AG08396 (cell line): ENCODE measurements around the gene HLA-E.
"Not testable (repeated sequence)": the region's sequence is repeated elsewhere in the genome, so short reads cannot be mapped to it uniquely, and the experiment has no call there.

Experiments used
- DNase-seq: peaks from one replicate; pipeline ENCODE4 v3.0.0; 2012; ENCODE audit warnings: low spot score, mixed read lengths

The HLA-E gene

GRCh38 chr6:30481211-30481964 is 7.9 kb upstream of the HLA-E start:
- DNase-seq: no peak

DNA sequence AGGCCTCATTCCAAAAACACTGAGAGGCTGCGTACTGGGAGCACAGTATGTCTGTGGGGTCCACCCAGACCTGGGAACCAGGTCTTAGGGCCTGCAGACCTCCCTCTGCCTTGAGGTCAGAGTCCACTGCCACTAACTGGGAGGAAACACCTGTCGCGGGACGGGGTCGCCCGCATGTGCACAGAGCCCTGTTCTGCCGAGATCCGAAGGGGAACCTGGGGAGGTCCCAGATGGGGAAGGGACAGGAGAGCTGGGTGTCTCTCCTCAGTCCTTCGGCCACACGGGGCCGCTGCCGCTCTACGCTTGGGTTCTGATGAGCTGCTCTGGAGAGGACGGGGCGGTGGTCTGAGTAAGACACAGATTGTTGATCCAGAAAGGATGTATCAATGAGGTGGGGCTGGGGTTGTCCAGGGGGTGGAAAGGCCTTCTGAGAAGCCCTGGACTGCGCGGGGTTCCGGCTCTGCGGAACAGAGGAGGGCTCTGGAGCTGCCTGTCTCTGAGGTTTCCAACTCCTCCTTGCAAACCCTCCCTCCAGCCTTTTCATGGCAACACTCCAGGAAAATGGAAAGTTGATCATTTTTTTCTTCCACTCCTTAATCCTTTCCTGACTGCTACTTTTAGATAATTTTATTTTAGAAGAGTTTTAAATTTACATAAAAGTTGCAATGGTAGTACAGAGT is 7.2 kb upstream of the HLA-E start:
- DNase-seq: peak; percentile 79

- DNase-seq: peak; percentile 65
These were observed 5.5 kb upstream of the HLA-E start for GRCh38 chr6:30483677-30484279.

DNA sequence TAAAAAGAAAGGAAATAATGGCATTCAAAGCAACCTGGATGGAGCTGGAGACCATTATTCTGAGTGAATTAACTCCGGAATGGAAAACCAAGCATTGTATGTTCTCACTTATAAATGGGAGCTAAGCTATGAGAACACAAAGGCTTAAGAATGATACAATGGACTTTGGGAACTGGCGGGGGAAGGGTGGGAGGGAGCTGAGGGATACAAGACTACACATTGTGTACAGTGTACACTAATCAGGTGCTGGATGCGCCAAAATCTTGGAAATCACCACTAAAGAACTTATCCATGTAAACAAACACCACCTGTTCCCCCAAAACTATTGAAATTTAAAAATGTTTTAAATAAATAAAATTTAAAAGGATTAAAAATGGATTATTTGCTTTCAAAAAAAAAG is 4.1 kb upstream of the HLA-E start:
- DNase-seq: no peak

GRCh38 chr6:30487926-30488325 is 1.4 kb upstream of the HLA-E start:
- DNase-seq: no peak

DNA sequence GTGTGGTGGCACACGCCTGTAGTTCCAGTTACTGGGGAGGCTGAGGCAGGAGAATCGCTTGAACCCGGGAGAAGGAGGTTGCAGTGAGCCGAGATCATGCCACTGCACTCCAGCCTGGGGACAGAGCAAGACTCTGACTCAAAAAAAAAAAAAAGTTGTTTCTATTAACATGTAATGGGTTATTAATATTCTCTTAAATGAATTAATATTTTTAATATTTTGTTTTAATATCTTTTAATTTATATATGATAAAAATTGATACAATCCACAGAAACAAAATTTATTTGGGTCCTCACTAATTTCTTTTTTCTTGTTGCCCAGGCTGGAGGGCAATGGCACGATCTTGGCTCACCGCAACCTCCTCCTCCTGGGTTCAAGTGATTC is 620 bp upstream of the HLA-E start:
- DNase-seq: not testable (repeated sequence)

- peak; percentile 87 for DNase-seq
These were observed 942 bp downstream of the HLA-E start for GRCh38 chr6:30490026-30490876.

GRCh38 chr6:30491291-30491953 is 2.1 kb downstream of the HLA-E start:
- DNase-seq: not testable (repeated sequence)

- DNase-seq: no peak
These were observed 3.0 kb downstream of the HLA-E start for GRCh38 chr6:30491991-30492952.

GRCh38 chr6:30493643-30494250 is 4.4 kb downstream of the HLA-E start:
- no peak for DNase-seq

DNA sequence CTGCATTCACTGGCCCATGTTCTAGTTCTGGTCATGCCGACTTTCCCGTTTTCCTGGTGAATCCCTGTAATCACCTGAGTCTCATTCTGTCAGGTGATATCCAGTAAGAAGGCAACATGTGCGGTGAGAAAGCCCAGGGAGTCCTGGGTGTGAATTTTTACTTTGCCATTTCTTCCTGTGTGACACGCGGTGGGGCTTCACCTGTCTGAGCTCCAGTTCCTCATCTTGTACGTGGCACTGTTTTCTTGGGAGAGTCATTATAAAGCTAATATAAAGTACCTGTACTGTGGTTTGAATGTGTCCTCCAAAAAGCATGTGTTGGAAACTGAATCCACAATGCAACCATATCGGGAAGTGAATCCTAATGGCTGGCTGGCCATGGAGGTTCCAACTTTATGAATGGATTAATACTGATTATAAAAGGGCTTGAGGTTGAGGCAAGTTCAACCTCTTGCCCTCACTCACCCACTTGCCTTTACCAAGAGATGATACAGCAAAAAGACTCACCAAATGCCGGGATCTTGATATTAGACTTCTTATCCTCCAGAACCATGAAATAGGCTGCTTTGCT is 5.1 kb downstream of the HLA-E start:
- no peak for DNase-seq

- DNase-seq: not testable (repeated sequence)
These were observed 5.8 kb downstream of the HLA-E start for GRCh38 chr6:30495060-30495459.

DNA sequence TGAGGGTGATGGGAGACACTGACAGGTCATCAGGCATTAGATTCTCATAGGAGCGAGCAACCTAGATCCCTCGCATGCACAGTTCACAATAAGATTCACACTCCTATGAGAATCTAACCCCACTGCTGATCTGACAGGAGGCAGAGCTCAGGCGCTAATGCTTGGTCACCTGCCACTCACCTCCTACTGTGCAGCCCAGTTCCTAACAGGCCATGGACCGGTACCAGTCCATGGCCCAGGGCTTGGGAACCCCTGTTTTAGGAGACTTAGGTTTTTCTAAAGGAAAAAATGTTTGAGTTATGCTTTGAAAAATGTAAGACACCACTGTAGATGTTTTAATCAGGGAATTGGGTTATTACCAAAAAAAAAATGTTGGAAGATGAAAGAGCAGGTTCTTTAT is 6.7 kb downstream of the HLA-E start:
- no peak for DNase-seq

DNA sequence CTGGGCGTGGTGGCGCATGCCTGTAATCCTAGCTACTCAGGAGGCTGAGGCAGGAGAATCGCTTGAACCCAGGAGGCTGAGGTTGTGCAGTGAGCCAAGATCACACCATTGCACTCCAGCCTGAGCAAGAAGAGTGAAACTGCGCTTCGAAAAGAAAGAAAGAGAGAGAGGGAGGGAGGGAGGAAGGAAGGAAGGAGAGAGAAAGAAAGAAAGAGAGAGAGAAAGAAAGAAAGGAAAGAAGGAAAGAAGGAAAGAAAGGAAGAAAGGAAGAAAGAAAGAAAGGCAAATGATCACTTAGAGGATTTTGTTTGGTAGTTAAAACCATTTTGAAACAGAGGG is 7.9 kb downstream of the HLA-E start:
- DNase-seq: not testable (repeated sequence)

DNA sequence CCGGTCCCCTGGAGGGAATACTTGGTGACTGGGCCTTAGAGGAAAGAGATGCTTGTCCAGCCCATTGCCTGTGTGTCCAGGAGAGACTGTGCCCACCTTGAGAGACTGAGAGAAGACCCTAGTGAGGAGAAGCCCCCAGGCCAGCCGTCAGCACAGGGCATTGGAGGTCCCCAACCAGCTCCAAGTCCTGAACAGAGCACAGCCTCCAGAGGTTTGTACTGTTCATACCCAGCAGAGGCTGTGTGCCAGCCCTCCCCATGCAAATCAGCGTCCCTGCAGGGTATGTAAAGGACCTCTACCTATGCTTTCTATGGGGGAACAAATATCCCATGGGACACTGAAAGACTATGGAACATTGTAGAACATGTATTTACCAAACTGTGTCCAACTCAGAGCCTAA is 8.4 kb downstream of the HLA-E start:
- no peak for DNase-seq

- DNase-seq: not testable (repeated sequence)
These were observed 9.4 kb downstream of the HLA-E start for GRCh38 chr6:30498705-30499104.

DNA sequence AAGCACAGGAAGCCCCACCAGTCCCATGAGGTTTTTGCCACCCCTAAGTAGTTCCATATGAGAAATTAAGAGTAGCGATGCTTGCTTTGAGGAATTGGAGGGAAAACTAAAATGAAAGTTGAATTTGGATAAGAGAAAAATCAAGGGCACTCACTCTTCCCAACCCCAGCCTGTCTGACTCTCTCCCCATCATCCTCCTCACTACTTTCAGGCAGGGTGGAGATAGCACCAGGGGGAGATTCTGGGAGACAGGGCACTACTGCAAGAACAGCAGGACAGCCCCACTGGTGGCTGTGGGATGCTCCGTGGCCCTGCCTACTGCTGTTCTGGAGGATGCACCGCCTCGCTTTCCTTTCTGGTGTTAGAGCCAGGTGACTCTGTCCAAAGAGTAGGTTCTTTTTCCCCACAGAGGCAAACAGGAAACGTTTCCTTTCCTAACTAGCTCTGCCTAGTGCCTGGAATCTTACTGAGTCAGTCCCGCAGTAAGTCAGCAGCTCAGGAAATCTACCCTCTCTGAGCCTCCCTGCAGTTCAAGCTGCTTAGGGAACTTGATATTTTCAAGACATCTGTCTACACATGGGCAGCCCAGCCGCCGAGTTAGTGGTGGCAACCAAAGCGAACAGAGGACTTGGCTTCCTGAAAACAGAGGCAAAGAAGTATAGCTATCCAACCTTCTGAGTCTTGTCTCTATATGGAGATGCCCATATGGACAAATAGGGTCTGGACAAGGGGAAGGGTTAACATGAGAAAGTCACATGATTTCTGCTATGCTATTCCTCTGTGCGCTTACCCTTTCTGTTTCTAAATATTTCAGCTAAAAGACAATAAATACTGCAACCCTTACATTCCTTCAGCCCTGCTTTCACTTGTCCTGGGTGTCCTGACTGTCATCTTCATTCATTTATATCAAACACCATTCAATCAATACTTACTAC is 11.4 kb downstream of the HLA-E start:
- DNase-seq: no peak
